Osteocyte (in vitro differentiated cells): ENCODE data around the gene ZNF398. TPM values are rescaled to one million over a fixed set of nuclear protein-coding genes. Genes with fewer than 3 reads are reported as not detected.

ENCODE experiments used
- DNase-seq: peaks from one replicate; pipeline ENCODE4 v3.0.0; 2021; ENCODE audit warnings: mixed read lengths; ENCODE audit not compliant: unreplicated experiment; ENCODE audit errors: extremely low spot score
- H3K27ac Mint-ChIP-seq: one replicate; pipeline ENCODE4 v1.8.0; 2021; ENCODE audit warnings: mild to moderate bottlenecking, mixed read lengths; ENCODE audit not compliant: unreplicated experiment
- H3K27me3 Mint-ChIP-seq: one replicate; pipeline ENCODE4 v1.8.0; 2021; ENCODE audit warnings: mixed read lengths; ENCODE audit not compliant: unreplicated experiment
- H3K36me3 Mint-ChIP-seq: one replicate; pipeline ENCODE4 v1.8.0; 2021; ENCODE audit warnings: mixed read lengths; ENCODE audit not compliant: unreplicated experiment
- H3K4me1 Mint-ChIP-seq: one replicate; pipeline ENCODE4 v1.8.0; 2021; ENCODE audit warnings: mixed read lengths; ENCODE audit not compliant: unreplicated experiment
- H3K4me3 Mint-ChIP-seq: one replicate; pipeline ENCODE4 v1.8.0; 2021; ENCODE audit warnings: mild to moderate bottlenecking, moderate library complexity, mixed read lengths; ENCODE audit not compliant: unreplicated experiment
- H3K9me3 Mint-ChIP-seq: one replicate; pipeline ENCODE4 v1.8.0; 2021; ENCODE audit warnings: mixed read lengths; ENCODE audit not compliant: unreplicated experiment
- CTCF ChIP-seq: fragments of 200-600 bp; sonication (generic); IDR thresholded peaks from 2 replicates; pipeline ENCODE4 v1.5.0; 2021; ENCODE audit warnings: antibody characterized with exemption, mild to moderate bottlenecking, moderate library complexity
- total RNA-seq: library from RNA; stranded (reverse); gene quantifications from 2 replicates; pipeline ENCODE4 v1.2.1, GENCODE V29; 2021

Gene ZNF398
- total RNA-seq, 1 donor from 2014 or later, result 17.7 TPM

- Mint-ChIP-seq H3K9me3 (no peaks in the 10 kb centered on the region), H3K27ac (no peak overlapping the region), H3K27me3 (peaks cover 7% of the 10 kb centered on the region)
These were observed 41.0 kb downstream of the ZNF398 start for GRCh38 chr7:149188213-149188612.

GRCh38 chr7:149188637-149189259 is 41.5 kb downstream of the ZNF398 start:
- Mint-ChIP-seq H3K27me3 (peaks cover 7% of the 10 kb centered on the region), H3K36me3 (no peaks in the 10 kb centered on the region), H3K27ac (no peak overlapping the region), H3K4me3 (no peak overlapping the region), H3K4me1 (peaks cover 11% of the 10 kb centered on the region), H3K9me3 (no peaks in the 10 kb centered on the region)
- no peak for TF ChIP-seq CTCF
- DNase-seq, result no peak

More at GRCh38 chr7:149188213-149188612, 41.0 kb downstream of the ZNF398 start:
- peaks cover 11% of the 10 kb centered on the region for H3K4me1 Mint-ChIP-seq
- no peak overlapping the region for H3K4me3 Mint-ChIP-seq
- DNase-seq, result no peak
- TF ChIP-seq CTCF, result no peak
- H3K36me3 Mint-ChIP-seq, result no peaks in the 10 kb centered on the region

GRCh38 chr7:149191851-149192250 is 44.6 kb downstream of the ZNF398 start:
- DNase-seq, result no peak
- H3K9me3 Mint-ChIP-seq, result no peaks in the 10 kb centered on the region
- H3K36me3 Mint-ChIP-seq, result no peaks in the 10 kb centered on the region
- H3K4me1 Mint-ChIP-seq, result peaks cover 22% of the 10 kb centered on the region
- H3K4me3 Mint-ChIP-seq, result no peak overlapping the region
- H3K27ac Mint-ChIP-seq, result no peak overlapping the region
- no peak for TF ChIP-seq CTCF
- peaks cover 7% of the 10 kb centered on the region for H3K27me3 Mint-ChIP-seq

GRCh38 chr7:149194799-149195179 is 47.5 kb downstream of the ZNF398 start:
- Mint-ChIP-seq H3K27me3 (no peaks in the 10 kb centered on the region), H3K4me1 (peaks cover 28% of the 10 kb centered on the region), H3K4me3 (peak overlapping the region; percentile 76), H3K36me3 (peaks cover 11% of the 10 kb centered on the region), H3K9me3 (no peaks in the 10 kb centered on the region), H3K27ac (no peak overlapping the region)
- DNase-seq, result no peak
- no peak for TF ChIP-seq CTCF

GRCh38 chr7:149195180-149196150 is 48.2 kb downstream of the ZNF398 start, which contains the start of gene ZNF282:
ZNF282 (plus strand) TSS chr7:149195546; CDS start chr7:149195590, 44 bp downstream.
- H3K4me3 Mint-ChIP-seq, result peak within 1 kb of the TSS; percentile 84
- DNase-seq, result peak; percentile 98
- TF ChIP-seq CTCF, result peak; percentile 80
- no peaks in the 10 kb centered on the region for H3K27me3 Mint-ChIP-seq
- no peaks in the 10 kb centered on the region for H3K9me3 Mint-ChIP-seq
- H3K36me3 Mint-ChIP-seq, result peaks cover 17% of the 10 kb centered on the region
- peaks cover 28% of the 10 kb centered on the region for H3K4me1 Mint-ChIP-seq
- H3K27ac Mint-ChIP-seq, result peak within 1 kb of the TSS; percentile 87
